Stomach (tissue), 9 donors: ENCODE data around the gene PCNT. TPM values are rescaled to one million over a fixed set of nuclear protein-coding genes. Genes with fewer than 3 reads are reported as not detected.
"Not testable (repeated sequence)": the region's sequence is repeated elsewhere in the genome, so short reads cannot be mapped to it uniquely, and the experiment has no call there.

Experiments
- DNase-seq, 2 donors: peaks; one replicate each; pipeline versions ENCODE4 v3.0.0 to v3.0.0-alpha.2; 2013 to 2019
- H3K27ac ChIP-seq, 5 donors: fragments of 200-600 bp in 4 of 5; sonication (generic) in 4 of 5; one replicate each; pipeline ENCODE4 v1.5.1; 2013 to 2019; ENCODE audit warnings: mild to moderate bottlenecking in 1 of 5, moderate library complexity in 1 of 5
- H3K27me3 ChIP-seq, 3 donors: fragments of 200-600 bp; sonication (generic); one replicate each; pipeline ENCODE4 v1.5.1; 2017 to 2019; ENCODE audit warnings: mixed run types in 1 of 3
- H3K36me3 ChIP-seq, 4 donors: fragments of 200-600 bp; sonication (generic); 1 replicate in 3 of 4; 2 replicates in 1 of 4; pipeline ENCODE4 v1.5.1; 2016 to 2019
- H3K4me1 ChIP-seq, 4 donors: fragments of 200-600 bp; sonication (generic); one replicate each; pipeline ENCODE4 v1.5.1; 2016 to 2019
- H3K4me3 ChIP-seq, 4 donors: fragments of 200-600 bp; sonication (generic) in 3 of 4; one replicate each; pipeline ENCODE4 v1.5.1; 2016 to 2019; ENCODE audit warnings: mild to moderate bottlenecking in 1 of 4
- H3K9me3 ChIP-seq, 4 donors: fragments of 200-600 bp; sonication (generic); one replicate each; pipeline ENCODE4 v1.5.1; 2016 to 2019
- CTCF ChIP-seq, 7 experiments: fragments of 450-650 bp in 4 of 7; fragments of 200-600 bp in 3 of 7; sonication (generic) in 3 of 7; IDR thresholded peaks; one replicate each; pipeline ENCODE4 v1.5.1; 2016 to 2019; ENCODE audit warnings: antibody characterized with exemption in 7 of 7, control low read depth in 2 of 7, mild to moderate bottlenecking in 1 of 7
- EP300 ChIP-seq: sonication (generic); formaldehyde crosslinking; IDR thresholded peaks from one replicate; pipeline ENCODE4 v1.6.1; 2017; ENCODE audit warnings: antibody characterized with exemption
- POLR2A ChIP-seq, 4 donors: fragments of 450-650 bp; IDR thresholded peaks; one replicate each; pipeline ENCODE4 v1.6.1; 2016; ENCODE audit warnings: antibody characterized with exemption in 4 of 4, control low read depth in 2 of 4, mild to moderate bottlenecking in 1 of 4, moderate library complexity in 1 of 4
- POLR2AphosphoS5 ChIP-seq, 3 donors: sonication (generic); formaldehyde crosslinking; IDR thresholded peaks; one replicate each; pipeline ENCODE4 v1.6.1; 2016; ENCODE audit warnings: antibody characterized with exemption in 3 of 3
- WGBS, 5 donors: extraction: QIAGEN DNeasy Blood & Tissue Kit in 3 of 5; methylation state at CpG; one replicate each; pipeline versions ENCODE4 v1.1.5 to v1.1.7; 2013 to 2018; 5-methylcytosine and 5-hydroxymethylcytosine counted together
- intact Hi-C: fragments of 100-400 bp; cut with DNase I; formaldehyde crosslinking; loops from one replicate; pipeline ENCODE4 v1.15.1; 2023; ENCODE audit warnings: low total_unique reads
- polyA plus RNA-seq, 3 donors: library from polyadenylated mRNA; stranded (reverse); fragments of 200-250 nt; gene quantifications; one replicate each; pipeline ENCODE4 v1.2.3, GENCODE V29; 2013
- total RNA-seq, 5 donors: library from RNA; depleted of rRNA; stranded (reverse); fragments of >200 nt; gene quantifications; one replicate each; pipeline versions ENCODE4 v1.1.0 to v1.2.3, GENCODE V29; 2014 to 2016
- donor health status: healthy with polysubstance abuse.
- donor health status: Bipolar disorder and iron deficiency.
- donor health status: healthy.

PCNT gene
- total and polyA plus RNA-seq, 8 donors, result 4.7 to 133 (median 38.4) TPM

GRCh38 chr21:46459356-46460112 is 135.6 kb downstream of the PCNT start:
- WGBS, 5 donors, result 1 to 8% (median 2%) methylated on average over 6 to 41 of the region's 41 CpGs
- Histone ChIP-seq H3K36me3 (peaks cover 0 to 17% (median 10%) of the 10 kb centered on the region in 4 donors), H3K27ac (peak overlapping the region; percentile 88 to 97 (median 93)), H3K4me3 (peak overlapping the region; percentile 71 to 98 (median 97)), H3K9me3 (no peaks in the 10 kb centered on the region), H3K4me1 (peaks cover 37 to 66% (median 52%) of the 10 kb centered on the region in 4 donors), H3K27me3 (no peaks in the 10 kb centered on the region)
- intact Hi-C loops, result no loop called here
- TF ChIP-seq POLR2A (IDR thresholded peaks at IDR 0.05) (no peak), POLR2AphosphoS5 (IDR thresholded peaks at IDR 0.05) (no peak), EP300 (no peak)
- DNase-seq, result peak; percentile 61 to 62

DNA sequence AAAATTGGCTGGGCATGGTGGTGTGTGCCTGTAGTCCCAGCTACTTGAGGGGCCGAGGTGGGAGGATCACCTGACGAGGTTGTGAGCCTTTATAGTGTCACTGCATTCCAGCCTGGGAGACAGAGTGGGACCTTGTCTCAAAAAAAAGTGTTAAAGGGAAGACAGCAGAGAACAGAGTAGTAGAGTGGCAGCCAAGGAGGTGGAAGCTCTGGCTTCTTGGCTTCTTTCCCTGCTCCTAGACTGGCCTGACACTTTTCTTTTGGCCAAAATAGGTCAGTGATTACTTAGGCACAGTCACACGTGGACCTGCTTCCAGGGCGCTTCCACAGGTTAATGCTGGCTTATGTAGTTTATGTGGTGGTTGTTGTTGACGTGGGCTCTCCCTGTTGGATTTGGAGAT is 138.0 kb downstream of the PCNT start:
- DNase-seq, result no peak
- 39 to 73% (median 52%) methylated on average over 5 of the region's 5 CpGs for WGBS, 5 donors
- H3K4me1 ChIP-seq, result peaks cover 19 to 43% (median 37%) of the 10 kb centered on the region in 4 donors
- peak overlapping the region in 1 of 5 donors; percentile 28 for H3K27ac ChIP-seq
- H3K27me3 ChIP-seq, result no peaks in the 10 kb centered on the region
- H3K36me3 ChIP-seq, result peaks cover 0 to 17% (median 14%) of the 10 kb centered on the region in 4 donors
- intact Hi-C loops, result no loop called here
- no peak overlapping the region for H3K4me3 ChIP-seq
- no peaks in the 10 kb centered on the region for H3K9me3 ChIP-seq
- TF ChIP-seq POLR2AphosphoS5 (IDR thresholded peaks at IDR 0.05), result no peak
- no peak for TF ChIP-seq POLR2A (IDR thresholded peaks at IDR 0.05)
- no peak for TF ChIP-seq CTCF (IDR thresholded peaks at IDR 0.05)
- TF ChIP-seq EP300, result no peak

DNA sequence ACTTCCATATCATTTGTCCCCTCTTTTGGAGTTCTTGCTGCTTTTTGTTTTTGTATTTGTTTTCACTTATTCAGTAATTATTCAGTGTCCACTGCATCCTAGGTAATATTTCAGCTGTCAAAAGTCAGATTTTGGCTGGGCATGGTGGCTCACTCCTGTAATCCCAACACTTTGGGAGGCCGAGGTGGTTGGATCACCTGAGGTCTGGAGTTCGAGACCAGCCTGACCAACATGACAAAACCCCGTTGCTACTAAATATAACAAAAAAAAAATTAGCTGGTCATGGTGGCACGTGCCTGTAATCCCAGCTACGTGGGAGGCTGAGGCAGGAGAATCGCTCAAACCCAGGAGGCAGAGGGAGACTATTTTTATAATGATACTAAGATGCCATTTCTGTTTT is 141.2 kb downstream of the PCNT start:
- 95 to 97% (median 96%) methylated on average over 6 of the region's 6 CpGs for WGBS, 5 donors
- H3K36me3 ChIP-seq, result peaks cover 4 to 24% (median 18%) of the 10 kb centered on the region in 4 donors
- intact Hi-C loops, result not testable (repeated sequence)

GRCh38 chr21:46465651-46466050 is 141.7 kb downstream of the PCNT start:
- H3K27me3 ChIP-seq, result no peaks in the 10 kb centered on the region
- H3K27ac ChIP-seq, result no peak overlapping the region
- WGBS, 5 donors, result 82 to 90% (median 88%) methylated on average over 3 of the region's 3 CpGs
- DNase-seq, result no peak
- intact Hi-C loops, result no loop called here
- H3K36me3 ChIP-seq, result peaks cover 4 to 24% (median 18%) of the 10 kb centered on the region in 4 donors
- H3K4me1 ChIP-seq, result peaks cover 0 to 20% (median 11%) of the 10 kb centered on the region in 4 donors
- TF ChIP-seq CTCF (IDR thresholded peaks at IDR 0.05) (no peak), EP300 (no peak), POLR2A (IDR thresholded peaks at IDR 0.05) (no peak), POLR2AphosphoS5 (IDR thresholded peaks at IDR 0.05) (no peak)
- H3K9me3 ChIP-seq, result no peaks in the 10 kb centered on the region
- H3K4me3 ChIP-seq, result no peak overlapping the region

More for the DNA sequence above, 141.2 kb downstream of the PCNT start:
- DNase-seq, H3K27ac ChIP-seq, H3K4me3 ChIP-seq, H3K9me3 ChIP-seq, H3K27me3 ChIP-seq: not testable (repeated sequence)
- H3K4me1 ChIP-seq, result peaks cover 2 to 25% (median 14%) of the 10 kb centered on the region in 4 donors

DNA sequence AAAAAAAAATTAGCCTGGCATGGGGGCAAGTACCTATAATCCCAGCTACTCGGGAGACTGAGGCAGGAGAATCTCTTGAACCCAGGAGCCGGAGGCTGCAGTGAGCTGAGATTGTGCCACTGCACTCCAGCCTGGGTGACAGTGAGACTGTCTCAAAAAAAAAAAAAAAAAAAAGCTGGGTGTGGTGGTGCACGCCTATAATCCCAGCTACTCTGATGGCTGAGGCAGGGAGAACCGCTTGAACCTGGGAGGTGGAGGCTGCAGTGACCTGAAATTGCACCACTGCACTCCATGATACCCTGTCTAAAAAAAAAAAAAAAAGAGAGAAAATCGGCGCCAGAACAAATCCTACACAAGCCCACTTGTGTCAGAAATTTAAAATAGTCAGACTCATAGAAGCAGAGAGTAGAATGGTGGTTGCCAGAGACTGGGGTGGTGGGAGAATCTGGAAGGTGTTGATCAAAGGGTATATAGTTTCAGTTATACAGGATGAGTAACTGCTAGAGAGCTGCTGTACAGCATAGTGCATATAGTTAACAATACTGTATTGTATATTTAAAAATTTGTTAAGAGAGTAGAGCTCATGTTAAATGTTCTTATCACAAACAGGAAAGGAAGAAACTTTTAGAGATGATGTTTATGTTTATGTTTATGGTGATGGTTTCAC is 144.3 kb downstream of the PCNT start:
- Histone ChIP-seq H3K9me3 (no peaks in the 10 kb centered on the region), H3K27me3 (no peaks in the 10 kb centered on the region), H3K4me1 (peaks cover 0 to 21% (median 7%) of the 10 kb centered on the region in 4 donors), H3K36me3 (peaks cover 4 to 24% (median 15%) of the 10 kb centered on the region in 4 donors), H3K27ac (no peak overlapping the region), H3K4me3 (no peak overlapping the region)
- intact Hi-C loops, result no loop called here
- 79 to 89% (median 82%) methylated on average over 6 of the region's 6 CpGs for WGBS, 5 donors
- no peak for DNase-seq
- no peak for TF ChIP-seq CTCF (IDR thresholded peaks at IDR 0.05)
- no peak for TF ChIP-seq EP300
- TF ChIP-seq POLR2AphosphoS5 (IDR thresholded peaks at IDR 0.05), result no peak
- no peak for TF ChIP-seq POLR2A (IDR thresholded peaks at IDR 0.05)
